Lung microvascular endothelial cell (primary cell): ENCODE measurements around the gene RETSAT. TPM values are rescaled to one million over a fixed set of nuclear protein-coding genes. Genes with fewer than 3 reads are reported as not detected.
"Not testable (repeated sequence)": the region's sequence is repeated elsewhere in the genome, so short reads cannot be mapped to it uniquely, and the experiment has no call there.

Source experiments
- DNase-seq, 2 donors: peaks; one replicate each; pipeline versions ENCODE4 v3.0.0 to v3.0.0-alpha.2; 2010; ENCODE audit warnings: low read depth in 2 of 2
- total RNA-seq: library from RNA; depleted of rRNA; stranded (reverse); fragments of >200 nt; gene quantifications from 2 replicates; pipeline ENCODE4 v1.2.1, GENCODE V29; 2014

RETSAT gene
- 50.3 and 63.5 TPM in 2 replicates for total RNA-seq

- peak; percentile 100 for DNase-seq
Observed at GRCh38 chr2:85354286-85355072, at the start of gene RETSAT, which contains the start of gene ELMOD3. Gene RETSAT, minus strand, starts transcription at chr2:85354528. Its CDS starts 21 bp downstream, at chr2:85354507. Gene ELMOD3, plus strand, starts transcription at chr2:85354769. Its CDS starts 2,430 bp downstream, at chr2:85357199.

- DNase-seq: no peak
Observed at GRCh38 chr2:85401844-85402243, 47.5 kb upstream of the RETSAT start.

GRCh38 chr2:85401464-85401805 is 47.1 kb upstream of the RETSAT start:
- no peak for DNase-seq

GRCh38 chr2:85400541-85401463 is 46.5 kb upstream of the RETSAT start:
- DNase-seq: no peak

- no peak for DNase-seq
Observed at GRCh38 chr2:85400023-85400422, 45.7 kb upstream of the RETSAT start.

- no peak for DNase-seq
Observed at GRCh38 chr2:85399183-85399455, 44.8 kb upstream of the RETSAT start.

- DNase-seq: no peak
Observed at GRCh38 chr2:85398426-85399182, 44.3 kb upstream of the RETSAT start.

DNA sequence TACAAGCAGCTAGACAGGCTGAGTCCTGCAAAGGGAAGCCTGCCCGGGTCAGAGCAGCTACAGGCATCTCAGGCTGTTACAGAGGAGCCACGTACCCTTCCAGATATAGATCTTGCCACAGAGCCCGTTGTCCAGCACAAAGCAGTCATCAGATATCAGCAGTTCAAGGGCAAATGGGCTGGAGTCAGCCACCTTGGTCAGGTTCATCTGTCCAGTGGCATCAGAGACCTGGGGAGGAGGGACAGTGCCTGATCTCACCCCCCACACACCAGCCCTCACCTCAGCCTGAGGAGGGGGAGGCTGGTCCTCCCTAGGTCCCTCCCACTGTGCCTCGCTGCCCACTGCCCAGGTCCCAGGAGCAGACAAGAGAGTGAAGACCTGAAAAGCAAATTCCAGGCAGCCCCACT is 43.6 kb upstream of the RETSAT start:
- no peak for DNase-seq

GRCh38 chr2:85396531-85397470 is 42.5 kb upstream of the RETSAT start:
- peak in 1 of 2 donors; percentile 32 for DNase-seq

- no peak for DNase-seq
Observed at GRCh38 chr2:85395912-85396475, 41.7 kb upstream of the RETSAT start.

GRCh38 chr2:85394976-85395375 is 40.6 kb upstream of the RETSAT start:
- DNase-seq: no peak

DNA sequence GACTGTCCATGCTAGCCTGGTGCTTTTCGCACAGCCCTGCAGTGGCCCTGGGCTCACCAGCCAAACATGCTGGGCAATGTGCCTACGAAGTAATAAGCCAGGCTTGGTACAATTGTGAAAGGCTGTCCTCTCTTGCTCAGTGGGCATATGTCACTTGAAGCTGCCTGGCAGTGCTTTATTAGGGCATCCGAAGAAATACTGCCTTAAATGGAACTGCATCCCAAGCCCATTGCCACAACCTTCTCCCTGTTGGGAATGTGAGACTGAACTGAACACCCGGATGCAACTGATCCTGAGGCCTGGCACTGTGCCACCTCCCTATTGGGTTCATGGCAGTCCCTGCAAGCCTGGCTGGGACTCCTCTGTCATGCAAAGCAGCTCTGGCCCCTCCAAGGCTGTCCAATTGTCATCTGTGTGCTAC is 39.9 kb upstream of the RETSAT start:
- no peak for DNase-seq

GRCh38 chr2:85393836-85394235 is 39.5 kb upstream of the RETSAT start:
- DNase-seq: no peak

DNA sequence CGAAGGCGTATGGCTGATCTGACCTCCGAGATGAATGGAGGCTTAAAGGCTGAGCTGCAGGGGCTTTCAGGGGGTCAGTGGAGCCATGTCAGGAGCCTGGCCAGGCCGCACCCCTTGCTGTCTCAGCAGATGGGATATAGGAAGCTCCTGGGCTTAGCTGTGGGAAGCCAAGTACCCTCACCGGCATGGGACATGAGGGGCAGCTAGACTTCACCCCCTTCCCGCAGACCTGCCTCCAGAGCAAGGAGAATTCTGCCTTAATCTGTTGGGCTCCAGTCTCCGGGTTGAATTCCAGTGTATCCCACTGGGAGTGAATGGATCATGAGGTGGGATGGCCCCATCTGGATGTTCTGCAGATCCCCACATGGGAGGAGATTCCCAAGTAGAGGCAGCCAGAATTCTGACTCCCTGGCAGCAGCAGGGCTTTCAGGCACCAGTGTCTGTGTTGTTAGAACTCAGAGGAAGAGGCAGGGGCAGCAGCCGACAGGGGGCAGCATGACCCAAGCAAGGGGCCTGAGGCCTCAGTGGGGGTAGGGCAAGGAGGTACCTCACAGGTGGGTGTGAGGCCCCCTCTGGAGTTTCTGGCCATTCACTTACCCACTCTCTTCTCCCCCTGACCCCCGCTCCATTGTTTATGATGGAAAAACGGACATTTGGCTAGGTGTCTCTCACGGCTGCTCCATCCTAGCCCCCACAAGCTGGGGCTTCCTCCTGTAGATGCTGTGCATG is 36.8 kb upstream of the RETSAT start:
- DNase-seq: peak; percentile 44 to 69

DNA sequence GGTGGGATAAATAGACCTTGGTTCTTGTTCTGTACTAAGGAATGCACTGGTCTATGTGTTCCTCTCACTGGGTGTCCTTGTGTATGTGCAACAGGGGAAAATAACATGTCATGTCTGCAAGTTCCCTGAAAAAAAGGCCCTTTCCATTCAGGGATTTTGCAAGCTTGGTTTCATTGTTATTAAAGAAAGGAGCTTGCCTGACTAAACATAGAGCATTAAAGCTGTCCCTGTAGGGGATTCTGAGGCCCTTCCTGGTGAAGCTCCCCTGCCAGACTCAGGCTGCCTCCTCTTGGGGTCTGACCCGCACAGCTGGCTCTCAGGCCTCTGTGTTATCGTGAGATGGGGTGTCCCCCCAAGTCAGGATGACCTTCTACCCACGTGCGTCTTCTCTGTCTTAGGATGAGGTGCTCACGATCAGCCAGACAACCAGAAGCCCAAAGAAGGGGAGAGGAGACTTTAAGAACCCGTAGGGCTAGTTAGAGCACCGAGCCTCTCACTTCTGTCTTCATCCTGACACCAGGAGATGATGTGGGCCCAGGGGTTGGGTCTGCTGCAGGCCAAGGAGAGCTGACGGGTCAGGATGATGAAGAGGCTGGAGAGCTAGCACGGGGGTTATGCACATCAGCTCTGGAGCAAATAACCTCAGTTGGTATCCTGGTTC is 34.7 kb upstream of the RETSAT start:
- no peak for DNase-seq

GRCh38 chr2:85387754-85388153 is 33.4 kb upstream of the RETSAT start:
- DNase-seq: no peak

DNA sequence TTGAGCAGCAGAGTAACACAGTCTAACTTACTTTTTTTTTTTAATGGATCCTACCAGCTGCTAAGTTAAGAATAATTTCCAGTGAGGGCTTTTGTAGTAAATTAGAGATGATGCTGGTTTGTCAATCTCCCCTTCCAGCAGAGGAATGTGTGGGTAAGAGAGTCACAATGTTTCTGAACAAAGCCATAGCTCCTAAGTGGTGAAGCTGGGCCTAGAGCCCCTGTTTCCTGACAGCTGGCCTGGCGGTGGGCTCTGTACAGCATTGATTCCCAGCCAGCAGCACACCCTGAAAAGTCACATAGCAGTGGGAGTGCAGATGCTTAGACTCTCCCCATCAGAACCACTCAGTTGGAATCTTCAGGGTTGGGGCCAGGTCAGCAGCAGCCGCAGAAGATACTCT is 31.4 kb upstream of the RETSAT start:
- no peak for DNase-seq

- no peak for DNase-seq
Observed at GRCh38 chr2:85383850-85384249, 29.5 kb upstream of the RETSAT start.

- not testable (repeated sequence) for DNase-seq
Observed at GRCh38 chr2:85383151-85383550, 28.8 kb upstream of the RETSAT start.
